NCI-H2171 treated with DMSO at 0.1 percent for 48 hours (cell line): ENCODE data around the gene ANAPC13.

Source experiments
- DNase-seq: peaks from one replicate; lab custom pipeline; 2025; lab: John Stamatoyannopoulos, UW

Gene ANAPC13

GRCh38 chr3:134482622-134483021 is 3.2 kb downstream of the ANAPC13 start:
- DNase-seq = no peak

- DNase-seq = no peak
Measured at GRCh38 chr3:134481166-134481565, 4.6 kb downstream of the ANAPC13 start.

GRCh38 chr3:134480546-134480945 is 5.2 kb downstream of the ANAPC13 start:
- DNase-seq = no peak

GRCh38 chr3:134477938-134478337 is 7.8 kb downstream of the ANAPC13 start:
- no peak for DNase-seq

GRCh38 chr3:134477002-134477401 is 8.8 kb downstream of the ANAPC13 start:
- no peak for DNase-seq

- no peak for DNase-seq
Measured at GRCh38 chr3:134476306-134476705, 9.5 kb downstream of the ANAPC13 start.

GRCh38 chr3:134474956-134475355 is 10.8 kb downstream of the ANAPC13 start:
- no peak for DNase-seq

- DNase-seq = peak; percentile 74
Measured at GRCh38 chr3:134473868-134474546, 11.8 kb downstream of the ANAPC13 start.

GRCh38 chr3:134472831-134473230 is 13.0 kb downstream of the ANAPC13 start:
- DNase-seq = no peak

- no peak for DNase-seq
Measured at GRCh38 chr3:134471521-134472193, 14.1 kb downstream of the ANAPC13 start.

- no peak for DNase-seq
Measured at GRCh38 chr3:134468519-134468918, 17.3 kb downstream of the ANAPC13 start.

GRCh38 chr3:134466331-134466730 is 19.5 kb downstream of the ANAPC13 start:
- DNase-seq = no peak

- no peak for DNase-seq
Measured at GRCh38 chr3:134464689-134465365, 21.0 kb downstream of the ANAPC13 start.

- no peak for DNase-seq
Measured at GRCh38 chr3:134464064-134464688, 21.6 kb downstream of the ANAPC13 start.

GRCh38 chr3:134463676-134464063 is 22.1 kb downstream of the ANAPC13 start:
- no peak for DNase-seq

- DNase-seq = no peak
Measured at GRCh38 chr3:134462331-134462941, 23.3 kb downstream of the ANAPC13 start.

- DNase-seq = no peak
Measured at GRCh38 chr3:134460965-134461364, 24.8 kb downstream of the ANAPC13 start.

GRCh38 chr3:134459562-134459961 is 26.2 kb downstream of the ANAPC13 start:
- no peak for DNase-seq

GRCh38 chr3:134458406-134458945 is 27.3 kb downstream of the ANAPC13 start:
- DNase-seq = no peak

GRCh38 chr3:134457376-134458074 is 28.3 kb downstream of the ANAPC13 start:
- no peak for DNase-seq

GRCh38 chr3:134453631-134454030 is 32.2 kb downstream of the ANAPC13 start:
- DNase-seq = no peak
